Ascending aorta (tissue), 2 donors: ENCODE measurements around the gene GLOD5. TPM values are rescaled to one million over a fixed set of nuclear protein-coding genes. Genes with fewer than 3 reads are reported as not detected.

Experiments used
- DNase-seq, 2 donors: peaks; one replicate each; pipeline ENCODE4 v3.0.0-alpha.2; 2019; ENCODE audit warnings: low spot score in 2 of 2
- H3K27ac ChIP-seq, 2 donors: fragments of 200-600 bp; sonication (generic); one replicate each; pipeline ENCODE4 v1.5.1; 2016 to 2017; ENCODE audit warnings: mild to moderate bottlenecking in 1 of 2
- H3K27me3 ChIP-seq: fragments of 200-600 bp; sonication (generic); one replicate; pipeline ENCODE4 v1.5.1; 2017
- H3K36me3 ChIP-seq, 2 donors: fragments of 200-600 bp; sonication (generic); one replicate each; pipeline ENCODE4 v1.5.1; 2016
- H3K4me1 ChIP-seq, 2 donors: fragments of 200-600 bp; sonication (generic); one replicate each; pipeline ENCODE4 v1.5.1; 2016 to 2017; ENCODE audit warnings: mild to moderate bottlenecking in 1 of 2
- H3K4me3 ChIP-seq, 2 donors: fragments of 200-600 bp; sonication (generic); one replicate each; pipeline ENCODE4 v1.5.1; 2016 to 2017; ENCODE audit warnings: mild to moderate bottlenecking in 1 of 2
- H3K9me3 ChIP-seq, 2 donors: fragments of 200-600 bp; sonication (generic); one replicate each; pipeline ENCODE4 v1.5.1; 2016
- intact Hi-C: fragments of 100-400 bp; cut with DNase I; formaldehyde crosslinking; loops from one replicate; pipeline ENCODE4 v1.15.1; 2023
- total RNA-seq: library from RNA; depleted of rRNA; stranded (reverse); fragments of >200 nt; gene quantifications from one replicate; pipeline ENCODE4 v1.1.0, GENCODE V29; 2016
- TF ChIP-seq, protein P1 (sequence below), 3 experiments: fragments of 200-600 bp in 2 of 3; fragments of 450-650 bp in 1 of 3; sonication (generic) in 2 of 3; IDR thresholded peaks; one replicate each; pipeline ENCODE4 v1.5.1; 2016 to 2019; ENCODE audit warnings: antibody characterized with exemption in 3 of 3, mild to moderate bottlenecking in 1 of 3, moderate library complexity in 1 of 3

GLOD5 gene
- total RNA-seq, 1 donor from 2014 or later = not detected

GRCh38 chrX:48776818-48777439 lies 15.4 kb downstream of the GLOD5 start:
- H3K27me3 ChIP-seq = no peaks in the 10 kb centered on the region
- no peak for DNase-seq

GRCh38 chrX:48779399-48779798 lies 17.9 kb downstream of the GLOD5 start:
- Histone ChIP-seq H3K4me1 (no peaks in the 10 kb centered on the region), H3K27me3 (no peaks in the 10 kb centered on the region), H3K4me3 (no peak overlapping the region), H3K9me3 (no peaks in the 10 kb centered on the region), H3K36me3 (no peaks in the 10 kb centered on the region), H3K27ac (no peak overlapping the region)
- no peak for DNase-seq
- intact Hi-C loops = no loop called here
- TF ChIP-seq, protein P1, sequence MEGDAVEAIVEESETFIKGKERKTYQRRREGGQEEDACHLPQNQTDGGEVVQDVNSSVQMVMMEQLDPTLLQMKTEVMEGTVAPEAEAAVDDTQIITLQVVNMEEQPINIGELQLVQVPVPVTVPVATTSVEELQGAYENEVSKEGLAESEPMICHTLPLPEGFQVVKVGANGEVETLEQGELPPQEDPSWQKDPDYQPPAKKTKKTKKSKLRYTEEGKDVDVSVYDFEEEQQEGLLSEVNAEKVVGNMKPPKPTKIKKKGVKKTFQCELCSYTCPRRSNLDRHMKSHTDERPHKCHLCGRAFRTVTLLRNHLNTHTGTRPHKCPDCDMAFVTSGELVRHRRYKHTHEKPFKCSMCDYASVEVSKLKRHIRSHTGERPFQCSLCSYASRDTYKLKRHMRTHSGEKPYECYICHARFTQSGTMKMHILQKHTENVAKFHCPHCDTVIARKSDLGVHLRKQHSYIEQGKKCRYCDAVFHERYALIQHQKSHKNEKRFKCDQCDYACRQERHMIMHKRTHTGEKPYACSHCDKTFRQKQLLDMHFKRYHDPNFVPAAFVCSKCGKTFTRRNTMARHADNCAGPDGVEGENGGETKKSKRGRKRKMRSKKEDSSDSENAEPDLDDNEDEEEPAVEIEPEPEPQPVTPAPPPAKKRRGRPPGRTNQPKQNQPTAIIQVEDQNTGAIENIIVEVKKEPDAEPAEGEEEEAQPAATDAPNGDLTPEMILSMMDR (IDR thresholded peaks at IDR 0.05) = no peak

More at GRCh38 chrX:48776818-48777439, 15.4 kb downstream of the GLOD5 start:
- Histone ChIP-seq H3K36me3 (no peaks in the 10 kb centered on the region), H3K9me3 (no peaks in the 10 kb centered on the region), H3K27ac (no peak overlapping the region), H3K4me3 (no peak overlapping the region), H3K4me1 (no peaks in the 10 kb centered on the region)
- TF ChIP-seq, protein P1 (IDR thresholded peaks at IDR 0.05) = no peak
- intact Hi-C loops = no loop called here

DNA sequence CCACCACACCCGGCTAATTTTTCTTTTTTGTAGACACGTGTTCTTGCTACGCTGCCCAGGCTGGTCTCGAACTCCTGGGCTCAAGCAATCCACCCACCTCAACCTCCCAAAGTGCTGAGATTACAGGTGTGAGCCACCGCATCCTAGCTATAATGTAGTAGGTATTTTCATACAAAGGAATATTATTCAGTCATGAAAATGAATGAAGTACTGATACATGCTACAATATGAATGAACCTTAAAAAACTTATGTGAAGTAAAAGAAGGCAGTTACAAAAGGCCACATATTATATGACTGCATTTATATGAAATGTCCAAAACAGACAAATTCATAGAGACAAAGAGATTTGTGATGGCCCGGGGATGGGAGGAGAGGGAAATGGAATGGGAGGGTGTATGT lies 20.2 kb downstream of the GLOD5 start:
- TF ChIP-seq, protein P1 (IDR thresholded peaks at IDR 0.05) = no peak
- Histone ChIP-seq H3K9me3 (no peaks in the 10 kb centered on the region), H3K4me3 (no peak overlapping the region), H3K36me3 (no peaks in the 10 kb centered on the region), H3K27me3 (no peaks in the 10 kb centered on the region), H3K27ac (no peak overlapping the region), H3K4me1 (no peaks in the 10 kb centered on the region)
- intact Hi-C loops = no loop called here
- DNase-seq = no peak

DNA sequence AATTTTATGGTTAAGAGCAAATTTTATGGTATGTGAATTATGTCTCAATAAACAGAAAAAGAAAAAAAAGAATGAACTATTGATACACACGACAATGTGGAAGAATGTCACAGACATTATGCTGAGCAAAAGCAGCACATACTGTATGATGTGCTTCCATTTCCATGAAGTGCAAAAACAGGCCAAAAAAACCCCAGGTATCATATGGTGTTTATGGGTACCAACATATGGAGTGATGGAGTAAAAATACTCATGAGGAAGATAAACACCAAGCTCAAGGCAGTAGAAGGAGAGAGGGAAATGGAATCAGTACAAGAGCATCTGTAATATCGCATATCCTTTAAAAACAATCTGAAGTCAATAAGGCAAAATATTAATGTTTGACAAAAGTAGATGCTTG lies 20.7 kb downstream of the GLOD5 start:
- Histone ChIP-seq H3K27ac (no peak overlapping the region), H3K4me3 (no peak overlapping the region), H3K36me3 (no peaks in the 10 kb centered on the region), H3K4me1 (no peaks in the 10 kb centered on the region), H3K9me3 (no peaks in the 10 kb centered on the region), H3K27me3 (no peaks in the 10 kb centered on the region)
- intact Hi-C loops = no loop called here
- no peak for DNase-seq
- TF ChIP-seq, protein P1 (IDR thresholded peaks at IDR 0.05) = no peak

DNA sequence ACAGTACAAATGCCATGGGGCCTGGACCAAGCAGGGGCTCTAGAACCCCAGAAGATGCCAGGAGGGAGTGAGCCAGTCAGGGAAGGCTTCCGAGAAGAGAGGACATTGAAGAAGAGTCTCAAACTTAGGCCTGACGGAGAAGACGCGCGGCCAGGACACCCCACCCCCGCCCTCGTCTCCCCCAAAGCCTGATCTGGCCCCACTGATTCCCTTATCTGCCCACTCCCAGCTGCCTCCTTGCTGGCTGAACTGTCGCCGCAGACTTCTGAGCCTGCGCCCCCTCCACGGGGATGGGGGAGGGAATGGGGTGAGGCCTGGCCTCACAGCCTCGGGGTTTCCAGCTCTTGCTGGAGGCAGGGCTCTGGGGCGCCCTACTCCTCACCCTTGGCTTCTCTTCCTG lies 21.2 kb downstream of the GLOD5 start:
- TF ChIP-seq, protein P1 (IDR thresholded peaks at IDR 0.05) = no peak
- Histone ChIP-seq H3K9me3 (no peaks in the 10 kb centered on the region), H3K27ac (no peak overlapping the region)

DNA sequence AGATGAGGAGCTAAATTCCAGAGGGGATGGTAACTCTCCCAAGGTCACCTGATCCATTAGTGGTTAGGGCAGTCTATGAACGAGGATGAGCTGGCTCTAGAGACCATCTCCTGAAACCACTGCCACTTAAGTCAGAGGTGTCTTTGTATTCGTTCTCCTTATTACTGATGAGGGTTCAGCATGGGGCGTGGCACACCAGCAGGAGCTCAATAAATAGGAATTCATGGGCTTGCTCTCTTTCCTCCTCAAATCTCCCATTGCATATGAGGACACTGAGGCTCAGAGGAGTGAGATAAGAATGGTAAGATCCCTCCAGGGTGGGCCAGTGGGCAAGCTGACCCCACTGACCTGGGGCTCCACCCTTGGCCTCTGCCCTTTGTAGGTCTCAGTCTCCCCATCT lies 23.2 kb downstream of the GLOD5 start:
- DNase-seq = no peak
- TF ChIP-seq, protein P1 (IDR thresholded peaks at IDR 0.05) = no peak
- Histone ChIP-seq H3K27me3 (no peaks in the 10 kb centered on the region), H3K4me3 (no peak overlapping the region), H3K27ac (no peak overlapping the region), H3K4me1 (no peaks in the 10 kb centered on the region), H3K36me3 (no peaks in the 10 kb centered on the region), H3K9me3 (no peaks in the 10 kb centered on the region)
- intact Hi-C loops = no loop called here

More for the DNA sequence above, 21.2 kb downstream of the GLOD5 start:
- H3K36me3 ChIP-seq = no peaks in the 10 kb centered on the region
- intact Hi-C loops = no loop called here
- no peak for DNase-seq
- H3K4me1 ChIP-seq = no peaks in the 10 kb centered on the region
- no peaks in the 10 kb centered on the region for H3K27me3 ChIP-seq
- no peak overlapping the region for H3K4me3 ChIP-seq
